Astrocyte (in vitro differentiated cells and primary cell): ENCODE measurements around the gene MKI67. TPM values are rescaled to one million over a fixed set of nuclear protein-coding genes. Genes with fewer than 3 reads are reported as not detected.

Source experiments
- DNase-seq: peaks from one replicate; pipeline ENCODE4 v3.0.0-alpha.2; 2010; ENCODE audit warnings: low read depth
- FAIRE-seq: peaks from 2 replicates; lab custom pipeline; 2011; peaks lifted over from hg19 to GRCh38; lab: Jason Lieb, UNC
- H2AFZ ChIP-seq: 2 replicates; pipeline ENCODE4 v1.6.0; 2012; ENCODE audit warnings: low read depth, low read length, inconsistent platforms
- H3K27ac ChIP-seq: 2 replicates; pipeline ENCODE4 v1.5.1; 2011; ENCODE audit warnings: low read depth, low read length, inconsistent platforms
- H3K27me3 ChIP-seq: 2 replicates; pipeline ENCODE4 v1.6.0; 2011; ENCODE audit warnings: low read length, inconsistent platforms; ENCODE audit not compliant: insufficient read depth
- H3K36me3 ChIP-seq: 2 replicates; pipeline ENCODE4 v1.5.1; 2011; ENCODE audit warnings: low read length, inconsistent platforms; ENCODE audit not compliant: insufficient read depth
- H3K4me1 ChIP-seq: 2 replicates; pipeline ENCODE4 v1.5.1; 2011; ENCODE audit warnings: low read length, inconsistent platforms; ENCODE audit not compliant: insufficient read depth
- H3K4me2 ChIP-seq: 2 replicates; pipeline ENCODE4 v1.6.0; 2012; ENCODE audit warnings: low read length, inconsistent platforms
- H3K4me3 ChIP-seq: 2 replicates; pipeline ENCODE4 v1.5.1; 2011; ENCODE audit warnings: low read depth, mild to moderate bottlenecking, low read length, inconsistent platforms; ENCODE audit not compliant: insufficient read depth
- H3K79me2 ChIP-seq: 2 replicates; pipeline ENCODE4 v1.6.0; 2012; ENCODE audit warnings: mild to moderate bottlenecking, low read length, inconsistent platforms; ENCODE audit not compliant: insufficient read depth
- H3K9ac ChIP-seq: 2 replicates; pipeline ENCODE4 v1.6.0; 2012; ENCODE audit warnings: mild to moderate bottlenecking, low read length, inconsistent platforms
- H3K9me3 ChIP-seq: 2 replicates; pipeline ENCODE4 v1.5.1; 2012; ENCODE audit warnings: low read depth, mild to moderate bottlenecking, low read length, inconsistent platforms; ENCODE audit not compliant: insufficient read depth
- H4K20me1 ChIP-seq: 2 replicates; pipeline ENCODE4 v1.6.0; 2012; ENCODE audit warnings: low read length, inconsistent platforms; ENCODE audit not compliant: insufficient read depth
- H3K27ac Mint-ChIP-seq: one replicate; pipeline ENCODE4 v1.8.0; 2021; ENCODE audit warnings: mild to moderate bottlenecking, mixed read lengths; ENCODE audit not compliant: unreplicated experiment
- H3K27me3 Mint-ChIP-seq: one replicate; pipeline ENCODE4 v1.8.0; 2021; ENCODE audit warnings: low read depth, mixed read lengths; ENCODE audit not compliant: unreplicated experiment
- H3K36me3 Mint-ChIP-seq: one replicate; pipeline ENCODE4 v1.8.0; 2021; ENCODE audit warnings: low read depth, mixed read lengths; ENCODE audit not compliant: unreplicated experiment
- H3K4me1 Mint-ChIP-seq: one replicate; pipeline ENCODE4 v1.8.0; 2021; ENCODE audit warnings: low read depth, mixed read lengths; ENCODE audit not compliant: unreplicated experiment
- H3K4me3 Mint-ChIP-seq: one replicate; pipeline ENCODE4 v1.8.0; 2021; ENCODE audit warnings: mild to moderate bottlenecking, moderate library complexity, mixed read lengths; ENCODE audit not compliant: unreplicated experiment
- H3K9me3 Mint-ChIP-seq: one replicate; pipeline ENCODE4 v1.8.0; 2021; ENCODE audit warnings: mild to moderate bottlenecking, mixed read lengths; ENCODE audit not compliant: unreplicated experiment
- EZH2 ChIP-seq: IDR thresholded peaks from 2 replicates; pipeline ENCODE4 v1.6.1; 2012; ENCODE audit warnings: mild to moderate bottlenecking, low read length, inconsistent platforms; ENCODE audit not compliant: insufficient read depth
- total RNA-seq: library from RNA; stranded (reverse); gene quantifications from 2 replicates; pipeline ENCODE4 v1.2.1, GENCODE V29; 2021
- TF ChIP-seq, protein P1 (sequence below): IDR thresholded peaks from 2 replicates; pipeline ENCODE4 v1.5.1; 2011; ENCODE audit warnings: low read depth, mild to moderate bottlenecking, inconsistent platforms, low read length, moderate library complexity; ENCODE audit not compliant: insufficient read depth

MKI67 gene
- total RNA-seq, 1 donor from 2014 or later = 4.6 TPM

DNA sequence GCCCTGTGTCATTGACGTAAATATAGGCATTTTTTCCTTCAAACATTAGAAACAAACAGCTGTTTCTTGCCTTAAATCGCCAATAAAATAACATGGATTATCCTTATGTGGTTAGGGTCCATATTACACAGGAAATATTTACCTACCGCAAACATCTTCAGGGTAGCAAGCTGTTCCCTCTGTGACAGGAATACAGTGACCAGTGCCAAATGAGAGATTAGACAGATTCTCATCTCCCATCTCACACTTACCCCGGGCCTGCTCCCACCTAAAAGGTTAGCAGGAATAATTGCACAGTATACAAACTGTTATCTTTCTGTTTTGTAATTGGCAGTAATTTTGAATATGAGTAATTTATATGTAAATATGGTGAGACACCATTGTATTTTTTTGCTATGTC is 16.5 kb downstream of the MKI67 start:
- no peaks in the 10 kb centered on the region for H3K9me3 Mint-ChIP-seq
- peaks cover 74% of the 10 kb centered on the region for H3K36me3 ChIP-seq
- H3K9me3 ChIP-seq = no peaks in the 10 kb centered on the region
- FAIRE-seq = no peak
- no peak overlapping the region for H2AFZ ChIP-seq
- H3K36me3 Mint-ChIP-seq = no peaks in the 10 kb centered on the region
- H3K79me2 ChIP-seq = peaks cover 17% of the 10 kb centered on the region
- no peak overlapping the region for H3K9ac ChIP-seq
- H3K4me1 Mint-ChIP-seq = no peaks in the 10 kb centered on the region
- H3K27ac Mint-ChIP-seq = no peak overlapping the region
- no peaks in the 10 kb centered on the region for H3K4me1 ChIP-seq
- peaks cover 22% of the 10 kb centered on the region for H4K20me1 ChIP-seq
- H3K4me3 Mint-ChIP-seq = no peak overlapping the region
- no peak overlapping the region for H3K27ac ChIP-seq
- DNase-seq = no peak
- TF ChIP-seq, protein P1, sequence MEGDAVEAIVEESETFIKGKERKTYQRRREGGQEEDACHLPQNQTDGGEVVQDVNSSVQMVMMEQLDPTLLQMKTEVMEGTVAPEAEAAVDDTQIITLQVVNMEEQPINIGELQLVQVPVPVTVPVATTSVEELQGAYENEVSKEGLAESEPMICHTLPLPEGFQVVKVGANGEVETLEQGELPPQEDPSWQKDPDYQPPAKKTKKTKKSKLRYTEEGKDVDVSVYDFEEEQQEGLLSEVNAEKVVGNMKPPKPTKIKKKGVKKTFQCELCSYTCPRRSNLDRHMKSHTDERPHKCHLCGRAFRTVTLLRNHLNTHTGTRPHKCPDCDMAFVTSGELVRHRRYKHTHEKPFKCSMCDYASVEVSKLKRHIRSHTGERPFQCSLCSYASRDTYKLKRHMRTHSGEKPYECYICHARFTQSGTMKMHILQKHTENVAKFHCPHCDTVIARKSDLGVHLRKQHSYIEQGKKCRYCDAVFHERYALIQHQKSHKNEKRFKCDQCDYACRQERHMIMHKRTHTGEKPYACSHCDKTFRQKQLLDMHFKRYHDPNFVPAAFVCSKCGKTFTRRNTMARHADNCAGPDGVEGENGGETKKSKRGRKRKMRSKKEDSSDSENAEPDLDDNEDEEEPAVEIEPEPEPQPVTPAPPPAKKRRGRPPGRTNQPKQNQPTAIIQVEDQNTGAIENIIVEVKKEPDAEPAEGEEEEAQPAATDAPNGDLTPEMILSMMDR = no peak
- TF ChIP-seq EZH2 = no peak
- H3K27me3 Mint-ChIP-seq = no peaks in the 10 kb centered on the region
- H3K27me3 ChIP-seq = no peaks in the 10 kb centered on the region
- H3K4me3 ChIP-seq = no peak overlapping the region
- no peak overlapping the region for H3K4me2 ChIP-seq

DNA sequence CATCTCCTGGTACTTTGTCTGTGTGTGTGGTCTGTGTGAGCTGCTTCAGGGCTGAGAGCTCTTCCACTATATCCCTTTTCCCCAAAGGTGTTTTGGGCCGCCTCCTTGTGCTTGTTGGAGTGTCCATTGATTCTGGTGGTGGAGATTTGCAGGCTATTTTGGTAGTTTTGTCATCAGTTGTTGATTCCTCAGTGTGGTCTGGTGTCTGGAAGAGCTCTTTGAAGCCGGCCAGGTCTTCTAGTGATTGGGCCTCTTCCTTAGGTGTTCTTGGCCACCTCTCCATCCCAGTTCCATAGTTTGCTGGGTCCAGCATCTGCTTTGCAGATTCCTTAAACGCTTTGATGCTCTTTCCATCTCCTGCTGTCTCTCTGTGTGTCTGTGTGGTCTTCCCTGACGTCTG is 20.8 kb downstream of the MKI67 start:
- no peak overlapping the region for H3K4me3 ChIP-seq
- H3K36me3 Mint-ChIP-seq = no peaks in the 10 kb centered on the region
- peaks cover 70% of the 10 kb centered on the region for H3K36me3 ChIP-seq
- peaks cover 13% of the 10 kb centered on the region for H3K79me2 ChIP-seq
- no peak overlapping the region for H3K9ac ChIP-seq
- no peak overlapping the region for H3K4me2 ChIP-seq
- H3K27me3 ChIP-seq = no peaks in the 10 kb centered on the region
- TF ChIP-seq EZH2 = no peak
- TF ChIP-seq, protein P1 = no peak
- no peak overlapping the region for H3K27ac Mint-ChIP-seq
- no peaks in the 10 kb centered on the region for H3K9me3 ChIP-seq
- H4K20me1 ChIP-seq = peaks cover 22% of the 10 kb centered on the region
- no peaks in the 10 kb centered on the region for H3K4me1 ChIP-seq
- no peak for DNase-seq
- no peak overlapping the region for H2AFZ ChIP-seq
- peaks cover 7% of the 10 kb centered on the region for H3K27me3 Mint-ChIP-seq
- no peaks in the 10 kb centered on the region for H3K4me1 Mint-ChIP-seq
- H3K9me3 Mint-ChIP-seq = no peaks in the 10 kb centered on the region
- H3K4me3 Mint-ChIP-seq = no peak overlapping the region
- no peak overlapping the region for H3K27ac ChIP-seq
- no peak for FAIRE-seq

DNA sequence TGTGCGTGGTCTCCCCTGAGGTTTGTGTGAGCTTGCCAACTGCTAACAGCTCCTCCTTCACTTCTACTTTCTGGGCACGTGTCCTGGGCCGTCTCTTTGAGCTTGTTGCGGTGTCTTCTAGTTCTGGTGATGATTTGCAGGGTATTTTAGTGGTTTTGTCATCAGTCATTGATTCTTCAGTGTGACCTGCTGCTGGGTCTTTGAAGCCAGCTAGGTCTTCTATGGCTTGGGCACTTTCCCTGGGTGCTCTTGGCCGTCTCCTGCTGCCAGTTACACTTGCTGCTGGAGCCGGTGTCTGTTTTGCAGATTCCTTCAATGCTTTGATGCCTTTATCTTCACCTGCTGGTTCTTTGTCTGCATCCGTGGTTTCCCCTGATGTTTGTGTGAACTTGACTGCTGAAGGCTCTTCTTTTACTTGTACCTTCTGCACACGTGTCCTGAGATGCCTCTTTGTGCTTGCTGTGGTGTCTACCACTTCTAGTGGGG is 23.0 kb downstream of the MKI67 start:
- Histone ChIP-seq H3K79me2 (peaks cover 10% of the 10 kb centered on the region), H3K9me3 (no peaks in the 10 kb centered on the region), H3K4me3 (no peak overlapping the region), H3K4me1 (no peaks in the 10 kb centered on the region), H4K20me1 (peaks cover 12% of the 10 kb centered on the region), H3K36me3 (peaks cover 56% of the 10 kb centered on the region), H2AFZ (no peak overlapping the region), H3K27ac (no peak overlapping the region), H3K27me3 (no peaks in the 10 kb centered on the region), H3K4me2 (no peak overlapping the region), H3K9ac (no peak overlapping the region)
- FAIRE-seq = no peak
- DNase-seq = no peak
- Mint-ChIP-seq H3K4me1 (no peaks in the 10 kb centered on the region), H3K27ac (no peak overlapping the region), H3K9me3 (no peaks in the 10 kb centered on the region), H3K4me3 (no peak overlapping the region), H3K27me3 (peaks cover 7% of the 10 kb centered on the region), H3K36me3 (no peaks in the 10 kb centered on the region)
- TF ChIP-seq, protein P1 = no peak
- no peak for TF ChIP-seq EZH2
